ENCODE results near the gene AP2M1.

Gene AP2M1

GRCh38 chr3:184167786-184168185 is 6.9 kb upstream of the AP2M1 start:
- no peak for DNase-seq (ENCODE audit: low spot score)

GRCh38 chr3:184168363-184169120 is 6.1 kb upstream of the AP2M1 start:
- DNase-seq (ENCODE audit: low spot score) = no peak
- TF ChIP-seq CTCF (IDR thresholded peaks at IDR 0.05; ENCODE audit: extremely low read depth, missing control alignments) = no peak

More at GRCh38 chr3:184167786-184168185, 6.9 kb upstream of the AP2M1 start:
- no peak for TF ChIP-seq CTCF (IDR thresholded peaks at IDR 0.05; ENCODE audit: extremely low read depth, missing control alignments)

- no peak for DNase-seq (ENCODE audit: low spot score)
- TF ChIP-seq CTCF (IDR thresholded peaks at IDR 0.05; ENCODE audit: extremely low read depth, missing control alignments) = no peak
These were observed 4.5 kb upstream of the AP2M1 start for GRCh38 chr3:184169896-184170875.

GRCh38 chr3:184171562-184171961 is 3.1 kb upstream of the AP2M1 start:
- peak; percentile 43 for DNase-seq (ENCODE audit: low spot score)
- no peak for TF ChIP-seq CTCF (IDR thresholded peaks at IDR 0.05; ENCODE audit: extremely low read depth, missing control alignments)

GRCh38 chr3:184172681-184173373 is 1.8 kb upstream of the AP2M1 start:
- no peak for TF ChIP-seq CTCF (IDR thresholded peaks at IDR 0.05; ENCODE audit: extremely low read depth, missing control alignments)
- no peak for DNase-seq (ENCODE audit: low spot score)

- TF ChIP-seq CTCF (IDR thresholded peaks at IDR 0.05; ENCODE audit: extremely low read depth, missing control alignments) = no peak
- DNase-seq (ENCODE audit: low spot score) = no peak
These were observed 1.3 kb upstream of the AP2M1 start for GRCh38 chr3:184173374-184173722.

Measured in GM20000 (cell line).